Activated B cell treated with CpG ODN at 0.5 μM for 24 hours (primary cell): ENCODE data around the gene SOX4. TPM values are rescaled to one million over a fixed set of nuclear protein-coding genes. Genes with fewer than 3 reads are reported as not detected.

Source experiments
- ATAC-seq: fragments of 200-7000 bp; cut with Tn5 transposase; one replicate; pipeline ENCODE4 v1.10.0; 2021; ENCODE audit warnings: low read depth, mild to moderate bottlenecking, moderate library complexity
- CTCF ChIA-PET: fragments of 350-600 bp; sonication (Branson Sonifier 250); formaldehyde crosslinking; loops from one replicate; lab custom pipeline; 2021; ENCODE audit warnings: antibody characterized with exemption; lab: Charles Lee
- POLR2A ChIA-PET: fragments of 350-600 bp; sonication (Branson Sonifier 250); formaldehyde crosslinking; loops from one replicate; lab custom pipeline; 2021; ENCODE audit warnings: antibody characterized with exemption; lab: Charles Lee
- DNase-seq: peaks from one replicate; pipeline ENCODE4 v3.0.0; 2022
- H3K27ac Mint-ChIP-seq: one replicate; pipeline ENCODE4 v1.8.0; 2020; ENCODE audit warnings: mixed read lengths
- H3K27me3 Mint-ChIP-seq: one replicate; pipeline ENCODE4 v1.8.0; 2021; ENCODE audit warnings: mixed read lengths
- H3K36me3 Mint-ChIP-seq: one replicate; pipeline ENCODE4 v1.8.0; 2021; ENCODE audit warnings: low read depth, mixed read lengths
- H3K4me1 Mint-ChIP-seq: one replicate; pipeline ENCODE4 v1.8.0; 2021; ENCODE audit warnings: mixed read lengths
- H3K4me3 Mint-ChIP-seq: one replicate; pipeline ENCODE4 v1.8.0; 2020; ENCODE audit warnings: mild to moderate bottlenecking, mixed read lengths
- H3K9me3 Mint-ChIP-seq: one replicate; pipeline ENCODE4 v1.8.0; 2020; ENCODE audit warnings: mixed read lengths
- intact Hi-C: fragments of 100-400 bp; cut with micrococcal nuclease; formaldehyde crosslinking; loops from one replicate; pipeline ENCODE4 v1.15.1; 2024
- total RNA-seq: library from RNA; stranded (reverse); gene quantifications from 2 replicates; pipeline ENCODE4 v1.2.3, GENCODE V29; 2022
- TF ChIP-seq, protein P1 (sequence below): fragments of 200-600 bp; IDR thresholded peaks from one replicate; pipeline ENCODE4 v1.8.0; 2022; ENCODE audit warnings: antibody characterized with exemption, mild to moderate bottlenecking

The SOX4 gene
- total RNA-seq, 1 donor from 2014 or later = 3.5 TPM

DNA sequence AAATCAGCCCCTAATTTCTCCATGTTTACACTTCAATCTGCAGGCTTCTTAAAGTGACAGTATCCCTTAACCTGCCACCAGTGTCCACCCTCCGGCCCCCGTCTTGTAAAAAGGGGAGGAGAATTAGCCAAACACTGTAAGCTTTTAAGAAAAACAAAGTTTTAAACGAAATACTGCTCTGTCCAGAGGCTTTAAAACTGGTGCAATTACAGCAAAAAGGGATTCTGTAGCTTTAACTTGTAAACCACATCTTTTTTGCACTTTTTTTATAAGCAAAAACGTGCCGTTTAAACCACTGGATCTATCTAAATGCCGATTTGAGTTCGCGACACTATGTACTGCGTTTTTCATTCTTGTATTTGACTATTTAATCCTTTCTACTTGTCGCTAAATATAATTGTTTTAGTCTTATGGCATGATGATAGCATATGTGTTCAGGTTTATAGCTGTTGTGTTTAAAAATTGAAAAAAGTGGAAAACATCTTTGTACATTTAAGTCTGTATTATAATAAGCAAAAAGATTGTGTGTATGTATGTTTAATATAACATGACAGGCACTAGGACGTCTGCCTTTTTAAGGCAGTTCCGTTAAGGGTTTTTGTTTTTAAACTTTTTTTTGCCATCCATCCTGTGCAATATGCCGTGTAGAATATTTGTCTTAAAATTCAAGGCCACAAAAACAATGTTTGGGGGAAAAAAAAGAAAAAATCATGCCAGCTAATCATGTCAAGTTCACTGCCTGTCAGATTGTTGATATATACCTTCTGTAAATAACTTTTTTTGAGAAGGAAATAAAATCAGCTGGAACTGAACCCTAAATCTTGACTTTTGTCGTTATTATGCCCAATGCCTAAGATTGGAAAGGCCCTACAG is 4.5 kb downstream of the SOX4 start:
- DNase-seq (no peak), ATAC-seq (no peak)
- ChIA-PET CTCF (interaction anchor here (1.1 to 2.9 kb wide), 2 partner anchors 9 to 11 kb away, joined by 3 to 14 read pairs; no protein-coding TSS in a partner anchor), POLR2A (interaction anchor here (0.6 kb wide), 2 partner anchors 150 to 600 kb away, joined by 4 to 9 read pairs; no protein-coding TSS in a partner anchor)
- Mint-ChIP-seq H3K4me3 (peak overlapping the region; percentile 73), H3K36me3 (peaks cover 6% of the 10 kb centered on the region), H3K27ac (no peak overlapping the region), H3K27me3 (peaks cover 3% of the 10 kb centered on the region), H3K9me3 (no peaks in the 10 kb centered on the region), H3K4me1 (peaks cover 37% of the 10 kb centered on the region)
- intact Hi-C loops = loop anchor here (2.0 to 10.0 kb wide), 4 partner anchors 337 to 1303 kb away; no protein-coding TSS in a partner anchor
- TF ChIP-seq, protein P1, sequence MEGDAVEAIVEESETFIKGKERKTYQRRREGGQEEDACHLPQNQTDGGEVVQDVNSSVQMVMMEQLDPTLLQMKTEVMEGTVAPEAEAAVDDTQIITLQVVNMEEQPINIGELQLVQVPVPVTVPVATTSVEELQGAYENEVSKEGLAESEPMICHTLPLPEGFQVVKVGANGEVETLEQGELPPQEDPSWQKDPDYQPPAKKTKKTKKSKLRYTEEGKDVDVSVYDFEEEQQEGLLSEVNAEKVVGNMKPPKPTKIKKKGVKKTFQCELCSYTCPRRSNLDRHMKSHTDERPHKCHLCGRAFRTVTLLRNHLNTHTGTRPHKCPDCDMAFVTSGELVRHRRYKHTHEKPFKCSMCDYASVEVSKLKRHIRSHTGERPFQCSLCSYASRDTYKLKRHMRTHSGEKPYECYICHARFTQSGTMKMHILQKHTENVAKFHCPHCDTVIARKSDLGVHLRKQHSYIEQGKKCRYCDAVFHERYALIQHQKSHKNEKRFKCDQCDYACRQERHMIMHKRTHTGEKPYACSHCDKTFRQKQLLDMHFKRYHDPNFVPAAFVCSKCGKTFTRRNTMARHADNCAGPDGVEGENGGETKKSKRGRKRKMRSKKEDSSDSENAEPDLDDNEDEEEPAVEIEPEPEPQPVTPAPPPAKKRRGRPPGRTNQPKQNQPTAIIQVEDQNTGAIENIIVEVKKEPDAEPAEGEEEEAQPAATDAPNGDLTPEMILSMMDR = no peak

DNA sequence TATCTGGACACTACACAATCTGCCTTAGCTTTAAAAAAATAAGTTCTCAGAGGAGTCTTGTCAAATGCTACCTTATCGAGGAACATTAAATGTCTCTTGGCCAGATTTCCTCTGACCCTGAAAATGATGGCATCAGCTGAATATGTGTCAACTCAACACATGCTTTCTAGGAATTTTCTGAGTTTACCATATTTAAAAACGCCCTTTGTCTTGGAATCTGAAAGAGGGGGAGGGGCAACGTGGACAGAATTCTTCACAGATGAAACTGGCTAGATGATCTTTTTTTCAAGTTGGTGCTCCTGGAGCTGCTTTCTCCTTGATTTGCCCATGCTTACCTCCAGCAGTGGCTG is 5.1 kb downstream of the SOX4 start:
- Mint-ChIP-seq H3K9me3 (no peaks in the 10 kb centered on the region), H3K27ac (no peak overlapping the region), H3K4me1 (peaks cover 44% of the 10 kb centered on the region), H3K4me3 (no peak overlapping the region), H3K27me3 (peaks cover 3% of the 10 kb centered on the region), H3K36me3 (peaks cover 6% of the 10 kb centered on the region)
- no peak for DNase-seq
- TF ChIP-seq, protein P1 = no peak
- no peak for ATAC-seq
- POLR2A ChIA-PET = interaction anchor here (0.6 kb wide), 1 partner anchor 600 kb away, joined by 4 read pairs; no protein-coding TSS in a partner anchor
- intact Hi-C loops = loop anchor here (10.0 kb wide), 3 partner anchors 466 to 1304 kb away; no protein-coding TSS in a partner anchor
- CTCF ChIA-PET = interaction anchor here (1.1 to 2.9 kb wide), 2 partner anchors 10 kb away, joined by 3 to 14 read pairs; no protein-coding TSS in a partner anchor

DNA sequence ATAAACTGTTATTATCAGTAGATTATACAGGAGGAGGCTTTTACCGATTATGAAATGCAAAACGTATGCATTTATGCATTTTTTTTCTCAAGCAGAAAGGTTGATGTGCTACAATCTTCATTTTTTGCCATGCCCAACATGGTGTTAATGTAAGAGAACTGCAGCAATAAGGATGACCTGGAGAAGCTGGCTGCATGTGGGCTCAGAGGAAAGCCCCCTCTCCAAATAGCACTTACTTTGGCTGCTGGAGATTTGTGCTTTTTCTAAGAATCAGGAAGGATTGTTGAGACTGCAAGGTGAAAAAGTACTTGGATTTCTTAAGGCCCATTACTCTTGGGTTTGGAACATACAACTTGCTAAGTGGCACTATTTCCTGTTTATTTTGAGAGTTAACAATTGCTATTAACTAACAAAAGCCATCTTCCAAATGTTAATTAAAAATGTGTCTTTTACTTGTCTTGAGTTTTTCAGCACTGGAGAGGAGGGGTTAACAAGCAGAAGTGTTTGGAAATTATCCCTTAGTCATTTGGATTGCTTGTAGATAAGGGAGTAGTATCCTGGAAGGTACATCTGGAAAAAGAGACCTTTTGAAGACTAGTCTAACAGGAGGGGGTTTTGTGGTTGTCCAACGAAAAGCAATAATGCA is 5.6 kb downstream of the SOX4 start:
- H3K36me3 Mint-ChIP-seq = peaks cover 6% of the 10 kb centered on the region
- H3K27ac Mint-ChIP-seq = no peak overlapping the region
- no peaks in the 10 kb centered on the region for H3K9me3 Mint-ChIP-seq
- TF ChIP-seq, protein P1 = no peak
- H3K4me3 Mint-ChIP-seq = no peak overlapping the region
- CTCF ChIA-PET = interaction anchor here (1.1 to 2.9 kb wide), 2 partner anchors 10 to 11 kb away, joined by 3 to 14 read pairs; no protein-coding TSS in a partner anchor
- no peak for ATAC-seq
- DNase-seq = no peak
- peaks cover 3% of the 10 kb centered on the region for H3K27me3 Mint-ChIP-seq
- peaks cover 45% of the 10 kb centered on the region for H3K4me1 Mint-ChIP-seq
- POLR2A ChIA-PET = no interaction called here
- intact Hi-C loops = loop anchor here (10.0 kb wide), 3 partner anchors 466 to 1304 kb away; no protein-coding TSS in a partner anchor

DNA sequence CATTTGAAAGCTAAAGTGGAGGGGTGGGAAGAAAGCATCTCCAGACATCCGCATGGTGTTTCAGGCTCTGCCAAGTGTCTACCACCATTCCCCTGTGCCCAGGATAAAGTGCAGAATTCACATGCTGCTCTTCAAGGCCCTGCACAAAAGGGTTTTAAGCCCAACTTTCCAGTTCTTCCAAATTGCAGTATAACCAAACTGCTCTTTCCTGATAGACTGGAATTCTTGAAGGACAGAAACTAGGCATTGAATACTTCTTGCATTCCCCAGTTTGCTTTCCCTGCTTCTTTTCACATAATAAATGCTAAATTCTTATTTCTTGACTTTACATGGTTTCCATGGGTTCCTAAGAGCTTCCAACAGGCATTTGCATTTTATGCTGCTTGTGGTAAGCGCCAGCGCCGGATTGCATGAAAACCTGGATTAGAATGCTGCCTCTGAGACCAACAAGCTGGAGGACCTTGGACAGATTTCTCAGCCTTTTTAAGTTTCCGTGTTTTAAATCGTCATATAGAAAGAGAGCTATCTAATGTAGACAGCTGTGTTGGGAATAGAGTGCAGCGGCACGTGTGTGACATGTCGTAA is 7.9 kb downstream of the SOX4 start:
- Mint-ChIP-seq H3K36me3 (no peaks in the 10 kb centered on the region), H3K4me3 (no peak overlapping the region), H3K4me1 (peaks cover 33% of the 10 kb centered on the region), H3K9me3 (no peaks in the 10 kb centered on the region), H3K27ac (no peak overlapping the region), H3K27me3 (peaks cover 3% of the 10 kb centered on the region)
- TF ChIP-seq, protein P1 = no peak
- DNase-seq = no peak
- intact Hi-C loops = no loop called here
- CTCF ChIA-PET = interaction anchor here (0.8 kb wide), 1 partner anchor 10 kb away, joined by 3 read pairs; no protein-coding TSS in a partner anchor
- POLR2A ChIA-PET = no interaction called here
- ATAC-seq = no peak
